Activated T-cell treated with anti-CD3 and anti-CD28 coated beads for 4 hours (primary cell): Measurements from ENCODE around the gene RHBDD1.

ENCODE experiments used
- DNase-seq: peaks from one replicate; pipeline ENCODE4 v3.0.0-alpha.2; 2020

The RHBDD1 gene, protein sequence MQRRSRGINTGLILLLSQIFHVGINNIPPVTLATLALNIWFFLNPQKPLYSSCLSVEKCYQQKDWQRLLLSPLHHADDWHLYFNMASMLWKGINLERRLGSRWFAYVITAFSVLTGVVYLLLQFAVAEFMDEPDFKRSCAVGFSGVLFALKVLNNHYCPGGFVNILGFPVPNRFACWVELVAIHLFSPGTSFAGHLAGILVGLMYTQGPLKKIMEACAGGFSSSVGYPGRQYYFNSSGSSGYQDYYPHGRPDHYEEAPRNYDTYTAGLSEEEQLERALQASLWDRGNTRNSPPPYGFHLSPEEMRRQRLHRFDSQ

DNA sequence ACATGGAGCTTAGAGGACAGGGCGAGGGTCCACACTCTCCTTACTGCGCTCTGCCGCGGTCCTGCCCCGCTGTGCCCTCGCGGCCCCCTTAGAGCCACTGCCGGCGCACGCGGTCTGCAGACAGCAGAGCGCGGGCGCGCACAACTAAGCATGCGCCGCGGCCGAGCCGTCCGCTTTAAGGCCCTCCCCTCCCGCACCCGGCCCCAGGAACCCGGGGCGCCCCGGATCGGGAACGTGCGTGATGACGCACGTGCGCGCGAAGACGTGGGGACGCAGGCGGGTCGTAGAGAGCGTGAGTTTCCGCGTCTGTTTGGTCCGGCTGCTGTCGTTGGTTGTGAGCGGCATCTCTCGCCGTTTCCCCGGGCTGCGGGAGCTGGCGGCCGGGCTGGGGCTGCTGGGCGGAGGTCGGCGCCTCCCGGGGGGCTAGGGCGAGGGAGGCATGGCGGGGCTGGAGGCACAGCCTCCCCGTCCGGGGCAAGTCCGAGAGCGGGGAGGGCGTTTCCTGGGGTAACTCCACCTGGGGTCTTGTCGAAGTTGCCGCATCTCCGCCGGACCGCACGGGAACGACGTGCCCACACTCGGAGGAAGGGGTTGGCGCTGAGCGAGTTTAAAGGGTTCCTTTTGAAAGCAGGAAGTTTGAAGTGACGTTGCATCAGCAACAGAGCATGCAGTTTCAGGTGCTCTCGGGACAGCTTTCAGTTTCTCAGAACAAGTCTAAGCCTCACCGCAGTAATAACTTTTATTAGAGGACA is at the start of gene RHBDD1:
TSS of gene RHBDD1 (plus strand) at position 259 of the 752 bp plus-strand sequence. CDS start 28,640 bp downstream, outside the sequence.
- peak; percentile 92 for DNase-seq

DNA sequence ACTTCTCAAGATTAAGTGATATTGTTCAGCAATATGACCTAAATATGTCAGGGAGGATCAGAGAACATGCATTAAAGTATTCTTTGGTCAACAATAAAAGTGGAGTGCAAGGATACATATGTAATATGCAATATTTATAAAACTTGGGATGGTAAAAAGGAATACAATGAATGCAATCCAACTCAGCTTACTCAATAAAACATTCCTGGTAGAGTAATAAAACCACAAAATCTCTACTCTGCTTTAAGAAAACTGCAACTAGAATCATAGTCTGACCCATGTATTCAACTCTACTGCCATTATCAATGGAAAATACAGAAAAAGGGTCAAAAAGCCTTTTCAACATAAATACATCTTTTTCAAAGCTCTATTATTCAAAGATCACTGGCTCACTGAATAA is 47.8 kb upstream of the RHBDD1 start:
- no peak for DNase-seq

DNA sequence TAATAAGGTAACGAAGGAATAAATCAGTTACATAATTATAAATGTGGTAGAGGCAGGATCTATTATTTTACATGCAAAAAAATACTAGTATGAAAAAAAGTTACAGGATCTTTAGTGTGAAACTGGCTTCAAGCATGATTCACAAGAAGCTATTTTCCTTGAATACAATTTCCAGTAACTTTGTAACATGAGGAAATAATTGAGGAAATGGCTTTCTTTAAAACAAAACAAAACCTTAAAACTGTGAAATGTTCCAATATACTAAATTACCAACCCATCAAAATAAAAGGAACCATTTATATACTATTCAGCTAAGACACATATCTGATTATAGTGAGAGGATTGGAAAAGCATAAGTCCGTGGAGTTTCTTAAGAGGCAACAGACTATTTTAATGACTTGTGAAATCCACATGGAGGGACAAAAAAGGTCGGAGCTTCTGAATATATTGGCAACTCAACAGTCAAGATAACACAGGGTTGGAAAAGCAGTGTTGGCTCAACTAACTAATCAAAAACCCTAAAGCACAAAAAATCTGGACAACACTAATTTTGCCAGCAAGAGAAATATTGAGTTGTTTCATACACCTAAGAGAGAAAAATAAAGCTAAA is 46.9 kb upstream of the RHBDD1 start:
- DNase-seq = no peak

DNA sequence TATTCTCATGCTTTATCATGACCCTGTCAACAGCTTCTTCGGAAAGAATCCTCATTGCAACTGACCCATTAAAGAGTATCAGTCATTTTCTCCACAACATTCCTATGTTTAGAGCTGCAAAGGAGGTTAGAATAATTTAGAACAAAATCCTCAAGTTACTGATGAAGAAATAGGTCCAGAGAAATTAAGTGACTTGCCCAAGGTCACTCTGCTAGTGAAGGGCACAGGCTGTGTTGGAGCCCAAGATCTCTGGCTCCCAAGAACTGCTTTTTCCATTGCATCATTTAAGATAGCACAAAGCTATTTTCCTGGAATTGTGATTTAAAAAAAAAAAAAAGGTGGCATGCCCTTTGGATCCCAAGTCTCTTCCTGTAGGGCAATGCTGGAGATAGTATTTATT is 45.8 kb upstream of the RHBDD1 start:
- DNase-seq = no peak

DNA sequence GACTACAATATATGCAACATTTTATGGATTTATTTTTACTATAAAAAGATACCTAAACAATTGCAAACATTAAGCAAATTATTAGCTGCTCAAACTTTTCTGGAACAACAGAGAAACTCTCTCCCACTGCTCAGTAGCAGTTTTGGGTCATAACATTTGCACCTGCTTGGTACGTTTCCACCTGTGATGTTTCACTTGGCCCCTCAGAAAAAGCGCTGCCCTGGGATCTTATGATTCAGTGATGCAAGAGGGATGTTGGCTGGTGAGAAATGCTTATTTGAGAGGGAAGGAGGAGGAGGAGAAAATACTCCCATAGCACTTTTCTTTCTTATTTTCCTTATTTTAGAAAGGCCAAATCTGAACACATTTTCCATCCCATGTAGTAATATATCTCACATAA is 45.4 kb upstream of the RHBDD1 start:
- no peak for DNase-seq

DNA sequence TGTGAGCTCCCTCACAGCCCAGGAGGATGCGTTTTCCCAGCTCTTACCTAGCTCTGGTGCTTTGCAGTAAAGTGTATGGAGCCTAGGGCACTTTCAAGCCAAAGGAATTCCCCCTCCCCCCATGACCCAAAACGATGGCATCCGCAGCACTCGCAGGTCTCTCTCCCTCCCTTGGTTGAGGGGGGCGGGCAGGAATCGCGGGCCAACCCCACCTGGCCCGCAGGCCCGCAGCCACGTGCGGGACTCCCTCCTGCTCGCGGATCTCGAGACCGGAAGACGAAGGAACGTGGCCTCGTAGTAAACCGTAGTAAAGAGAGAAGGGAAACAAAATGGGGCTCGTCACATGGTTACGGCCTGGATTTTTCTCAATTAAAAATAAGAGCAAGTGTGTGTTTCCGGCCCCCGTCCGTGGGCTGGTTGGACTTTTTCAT is 44.8 kb upstream of the RHBDD1 start:
- DNase-seq = no peak

DNA sequence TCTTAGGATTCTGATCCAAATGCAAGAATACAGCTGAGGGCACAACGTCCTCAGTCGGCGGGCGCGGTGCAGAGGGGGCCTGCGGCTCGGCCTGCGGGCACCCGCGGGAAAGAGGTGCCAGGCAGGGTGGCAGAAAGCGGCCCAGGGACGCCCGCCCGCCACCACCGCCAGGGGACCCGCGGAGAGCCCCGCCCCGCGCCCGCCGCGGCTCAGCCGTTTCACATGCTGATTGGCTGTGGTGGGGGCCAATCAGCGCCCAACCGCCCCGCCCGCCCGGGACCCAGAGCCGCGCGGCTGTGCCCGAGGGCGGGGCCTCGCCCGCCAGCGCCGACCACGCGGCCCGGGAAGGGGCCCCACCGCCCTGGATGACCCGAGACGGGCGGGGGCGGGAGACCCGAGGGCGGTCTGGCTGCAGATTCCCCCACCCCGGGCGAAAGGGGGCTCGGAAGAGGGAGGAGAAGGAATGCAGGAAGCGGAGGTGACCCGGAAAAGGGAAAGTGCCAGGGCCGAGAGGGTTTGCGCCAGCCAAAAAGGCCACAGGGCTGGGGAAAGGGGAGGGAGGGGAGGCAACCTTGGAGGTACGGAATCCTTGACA is 44.3 kb upstream of the RHBDD1 start:
- DNase-seq = peak; percentile 86

DNA sequence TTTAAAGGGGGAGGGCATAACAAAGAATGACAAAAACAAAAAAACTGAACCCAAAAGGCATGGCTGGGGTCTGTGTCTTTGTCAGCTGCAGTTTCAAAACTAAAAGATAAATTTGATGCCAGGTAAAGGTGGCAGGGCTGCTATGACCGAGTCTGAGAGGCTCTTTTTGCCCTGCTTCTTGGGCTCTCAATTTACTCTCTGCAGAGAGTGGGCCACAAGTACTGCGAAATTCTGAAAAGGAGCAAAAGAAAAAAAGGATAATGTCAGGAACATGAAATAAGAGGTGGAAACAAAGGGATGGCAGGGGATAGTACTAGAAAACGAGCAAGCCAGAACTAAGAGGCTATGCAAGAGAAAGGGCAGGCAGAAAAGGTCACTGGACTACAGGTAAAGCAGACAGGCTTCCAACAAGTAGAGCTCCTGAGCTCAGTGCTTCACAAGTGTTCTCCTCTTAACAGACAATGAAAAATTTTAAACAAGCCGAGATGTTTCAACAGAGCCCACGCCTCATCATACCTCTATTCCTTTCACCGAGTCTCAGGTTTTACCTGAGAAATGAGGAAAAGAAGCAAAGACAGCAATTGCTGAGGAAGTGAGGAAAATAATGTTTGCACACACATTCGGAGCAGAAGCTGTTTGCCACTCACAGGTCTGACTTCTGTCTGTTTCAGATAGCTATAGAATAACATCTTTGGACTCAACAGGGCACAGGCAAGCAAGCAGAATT is 43.5 kb upstream of the RHBDD1 start:
- no peak for DNase-seq

DNA sequence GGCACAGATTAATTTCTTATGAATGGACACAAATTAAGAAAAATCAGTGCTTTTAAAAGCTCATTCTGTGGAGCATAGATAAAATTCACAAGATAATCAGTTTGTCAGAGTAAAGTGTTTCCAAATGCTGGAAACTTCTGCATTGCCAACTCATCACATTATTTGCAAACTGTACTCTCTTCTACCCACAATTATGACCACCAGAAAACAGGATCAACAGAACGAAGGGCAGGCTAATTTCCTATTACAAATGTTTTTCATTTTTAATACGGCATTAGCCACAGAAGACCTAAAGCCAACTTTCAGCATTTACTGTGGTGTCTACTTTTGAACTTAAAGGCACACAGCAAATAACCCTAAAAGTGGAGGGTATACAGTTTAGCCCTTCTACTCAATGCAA is 42.2 kb upstream of the RHBDD1 start:
- DNase-seq = no peak

DNA sequence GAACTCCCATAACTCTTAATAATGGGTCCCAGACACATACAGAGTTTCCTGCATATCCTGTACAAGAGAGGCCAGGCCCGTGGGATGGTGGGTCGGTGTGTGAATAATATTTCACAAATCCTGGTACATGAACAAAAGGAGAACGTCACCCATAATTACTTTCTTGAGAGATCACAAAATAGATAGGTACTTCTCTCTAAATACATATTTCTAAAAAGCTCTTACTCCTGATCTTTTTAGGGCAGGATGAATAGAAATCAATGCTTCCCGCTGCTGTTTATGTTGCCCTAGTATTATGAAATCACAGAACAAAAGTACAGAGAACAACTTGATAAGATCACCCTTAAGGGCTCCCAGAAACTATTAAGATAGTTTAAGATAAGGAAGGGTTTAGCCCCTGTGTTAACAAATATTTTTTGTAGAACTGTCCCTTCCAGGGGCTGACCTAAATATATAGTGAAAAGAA is 41.6 kb upstream of the RHBDD1 start:
- no peak for DNase-seq

DNA sequence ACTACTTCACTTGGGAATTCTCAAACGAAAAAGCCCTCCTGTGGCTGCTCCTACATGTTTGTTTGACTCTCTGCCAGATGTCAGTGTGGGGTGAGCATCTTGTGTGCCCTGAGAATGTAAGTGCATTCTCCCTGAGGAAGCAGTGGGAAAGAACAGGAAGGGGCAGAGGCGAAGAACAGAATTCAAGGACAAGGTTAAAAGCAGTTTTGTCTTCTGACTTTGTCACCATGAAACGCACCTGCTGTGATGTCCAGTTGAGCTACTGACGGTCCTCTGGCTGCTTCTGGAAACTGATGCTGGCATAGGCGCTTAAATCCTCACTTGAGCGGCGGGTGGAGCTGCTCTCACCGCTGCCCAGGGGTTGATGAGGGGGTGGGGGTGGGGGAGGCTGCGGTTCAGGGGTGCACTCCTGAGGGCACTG is 41.1 kb upstream of the RHBDD1 start:
- no peak for DNase-seq

DNA sequence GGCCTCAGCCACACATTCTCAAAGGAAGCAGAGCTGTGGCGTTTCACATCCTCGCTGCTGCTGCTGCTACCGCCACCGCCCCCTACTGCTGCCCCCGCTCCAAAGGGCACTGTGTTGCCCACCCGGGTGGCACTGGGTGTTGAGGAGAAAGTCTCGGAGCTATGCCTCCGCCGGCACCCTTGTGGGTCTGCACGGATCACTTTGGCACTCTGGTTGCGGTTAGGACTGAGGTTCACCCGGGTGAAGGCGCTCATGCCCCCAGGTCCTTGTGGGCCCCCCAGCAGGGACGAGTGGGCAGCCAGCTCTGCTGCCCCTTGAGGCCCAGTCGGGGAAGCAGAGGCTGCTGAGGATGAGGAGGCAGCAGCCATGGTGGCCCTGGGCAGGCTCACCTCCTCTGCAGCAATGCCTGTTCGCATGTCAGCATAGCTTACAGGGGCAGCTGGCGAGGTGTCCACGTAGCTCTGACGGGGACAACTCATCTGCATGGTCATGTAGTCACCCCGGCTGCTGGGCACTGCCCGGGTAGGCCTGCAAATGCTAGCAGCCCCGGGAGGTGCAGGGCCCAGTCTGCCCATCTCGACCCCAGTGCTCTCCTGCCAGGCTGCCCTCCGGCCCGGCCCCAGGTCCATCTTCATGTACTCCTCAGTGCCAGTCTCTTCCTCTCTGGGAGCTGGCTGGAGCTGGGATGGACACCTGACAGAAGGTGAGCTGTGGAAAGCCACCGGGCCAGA is 40.4 kb upstream of the RHBDD1 start:
- DNase-seq = no peak

DNA sequence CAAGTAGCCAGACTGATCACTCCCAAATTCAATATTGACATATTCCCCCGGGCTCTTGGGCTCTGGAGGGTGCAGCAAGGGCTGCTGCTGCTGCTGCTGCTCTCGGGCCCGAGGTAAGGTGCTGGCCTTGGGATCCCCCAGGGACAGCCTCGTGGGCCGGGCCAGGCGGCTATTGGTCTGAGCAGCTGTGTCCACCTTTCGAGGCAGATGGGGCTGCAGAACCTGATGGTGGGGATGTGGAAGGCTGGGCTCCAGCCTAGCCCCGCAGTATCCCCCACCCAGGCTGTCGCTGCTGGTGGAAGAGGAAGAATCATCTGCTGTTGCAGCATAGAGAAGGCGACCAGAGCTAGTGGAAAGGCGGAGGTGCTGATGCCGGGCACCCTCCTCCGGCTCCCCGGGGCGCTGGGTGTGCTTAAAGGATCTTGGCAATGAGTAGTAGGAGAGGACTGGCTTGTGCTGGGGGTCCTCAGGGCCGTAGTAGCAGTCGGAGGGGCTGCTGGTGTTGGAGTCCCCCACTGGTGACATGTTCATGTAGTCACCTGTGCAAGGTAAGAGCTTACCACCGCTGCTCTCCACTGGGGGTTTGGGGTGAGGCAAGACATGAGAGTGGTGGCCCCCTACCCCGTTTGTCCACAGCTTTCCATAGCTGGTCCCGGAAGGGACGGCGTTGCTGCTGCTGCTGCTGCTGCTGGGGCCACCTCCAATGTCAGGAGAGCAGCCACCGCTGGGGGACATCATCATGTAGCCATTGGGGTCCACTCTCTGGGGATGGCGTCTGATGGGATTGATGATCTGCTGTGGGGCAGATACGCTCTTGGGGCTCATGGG is 39.6 kb upstream of the RHBDD1 start:
- DNase-seq = no peak

DNA sequence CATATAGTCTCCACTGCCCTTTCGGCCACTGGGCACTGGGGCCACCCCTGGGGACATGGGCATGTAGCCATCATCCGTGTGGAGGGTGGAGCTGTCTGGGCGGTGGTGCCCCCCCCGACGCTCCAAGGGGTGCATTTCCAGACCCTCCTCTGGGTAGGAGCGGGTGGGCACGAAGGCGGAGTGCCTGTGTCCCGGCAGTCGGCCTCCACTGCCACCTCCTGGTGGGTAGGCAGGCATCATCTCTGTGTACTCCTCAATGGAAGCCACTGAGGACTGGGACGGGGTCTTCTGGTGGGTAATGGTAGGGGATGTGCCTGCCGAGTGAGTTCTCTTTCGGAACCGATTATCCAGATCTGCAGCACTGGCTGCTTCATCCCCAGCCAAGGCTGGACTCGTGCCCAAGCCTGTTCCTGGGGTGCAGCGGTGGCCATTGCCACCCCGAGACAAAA is 39.0 kb upstream of the RHBDD1 start:
- DNase-seq = no peak

DNA sequence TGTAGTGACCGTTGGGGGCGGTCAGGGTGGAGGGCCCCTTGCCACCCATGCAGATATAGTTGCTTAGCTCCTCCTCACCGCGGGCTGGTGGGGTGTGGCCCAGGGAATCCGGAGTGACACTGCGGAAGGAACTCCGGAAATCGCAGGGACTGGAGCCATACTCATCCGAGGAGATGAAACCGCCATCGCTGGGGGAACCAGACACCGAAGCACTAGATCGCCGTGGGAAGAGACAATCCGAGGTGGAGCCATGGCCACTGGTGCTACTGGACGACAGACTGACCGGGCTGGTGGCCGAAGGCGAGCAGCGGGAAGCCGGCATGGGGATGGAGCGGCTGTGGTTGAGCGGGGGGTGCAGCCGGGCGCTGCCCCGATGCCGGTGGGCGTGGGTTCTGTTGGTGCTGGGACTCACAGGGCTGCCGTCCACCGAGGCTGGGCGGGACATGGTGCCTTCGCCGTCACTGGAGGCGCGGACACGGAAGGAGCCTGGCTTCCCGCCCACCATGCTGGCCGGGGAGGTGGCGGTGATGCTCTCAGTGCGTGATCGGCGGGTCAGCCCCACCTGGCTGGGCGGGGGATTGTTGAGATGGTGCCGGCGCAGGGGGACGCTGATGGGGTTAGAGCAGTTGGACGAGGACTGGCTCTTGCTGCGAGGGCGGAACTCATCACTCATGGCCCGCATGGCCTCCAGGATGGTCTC is 38.4 kb upstream of the RHBDD1 start:
- DNase-seq = no peak

DNA sequence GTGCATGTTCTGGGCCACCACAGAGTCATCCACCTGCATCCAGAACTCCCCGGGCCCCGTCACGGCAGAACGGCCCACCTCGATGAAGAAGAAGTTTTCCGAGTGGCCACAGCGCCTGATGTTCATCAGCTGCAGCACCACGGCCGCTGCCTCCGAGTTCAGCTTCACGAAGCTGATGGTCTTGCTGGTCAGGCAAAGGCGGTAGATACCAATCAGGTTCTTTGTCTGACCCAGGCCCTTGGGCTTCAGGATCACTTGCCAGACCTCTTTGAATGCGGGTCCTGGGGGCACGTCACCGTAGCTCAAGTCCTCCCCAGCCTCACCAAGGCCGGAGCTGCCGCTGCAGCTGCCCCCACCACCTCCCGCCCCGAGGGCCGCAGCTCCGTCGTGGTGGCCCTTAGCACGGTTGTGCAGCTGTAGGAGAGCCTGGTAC is 37.8 kb upstream of the RHBDD1 start:
- DNase-seq = no peak

DNA sequence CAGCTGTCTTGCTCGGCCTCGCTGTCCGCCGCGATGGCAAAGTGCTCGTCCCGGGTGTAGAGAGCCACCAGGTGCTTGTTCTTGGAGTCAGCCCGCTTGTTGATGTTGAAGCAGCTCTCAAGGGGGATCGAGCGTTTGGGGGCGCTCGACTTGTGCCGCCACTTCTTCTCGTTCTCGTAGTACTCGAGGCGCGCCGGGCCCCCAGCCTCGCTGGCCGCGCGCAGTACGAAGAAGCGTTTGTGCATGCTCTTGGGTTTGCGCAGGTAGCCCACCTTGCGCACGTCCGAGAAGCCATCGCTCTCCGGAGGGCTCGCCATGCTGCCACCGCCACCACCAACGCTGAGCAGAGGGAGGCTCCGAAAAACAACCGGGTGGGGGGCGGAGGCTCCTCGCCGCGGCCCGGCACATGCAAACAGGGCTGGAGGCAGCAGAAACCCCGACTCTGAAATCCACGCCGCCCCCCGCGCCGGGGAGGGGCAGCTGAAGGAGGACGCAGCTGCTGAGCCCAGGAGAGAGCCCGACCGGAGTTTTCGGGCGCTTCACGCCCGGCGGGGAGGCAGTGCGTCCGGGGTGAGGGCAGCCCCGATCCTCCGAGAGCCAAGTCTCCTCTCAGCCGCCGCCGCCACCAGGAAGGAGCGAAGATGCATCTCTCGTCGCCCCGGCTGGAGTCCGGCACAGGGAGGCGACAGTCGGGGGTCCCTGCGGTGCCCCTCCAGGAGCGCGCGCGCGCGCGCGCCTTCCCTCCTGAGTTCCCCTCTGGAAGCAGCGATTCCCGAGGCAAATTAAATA is 37.2 kb upstream of the RHBDD1 start:
- no peak for DNase-seq

DNA sequence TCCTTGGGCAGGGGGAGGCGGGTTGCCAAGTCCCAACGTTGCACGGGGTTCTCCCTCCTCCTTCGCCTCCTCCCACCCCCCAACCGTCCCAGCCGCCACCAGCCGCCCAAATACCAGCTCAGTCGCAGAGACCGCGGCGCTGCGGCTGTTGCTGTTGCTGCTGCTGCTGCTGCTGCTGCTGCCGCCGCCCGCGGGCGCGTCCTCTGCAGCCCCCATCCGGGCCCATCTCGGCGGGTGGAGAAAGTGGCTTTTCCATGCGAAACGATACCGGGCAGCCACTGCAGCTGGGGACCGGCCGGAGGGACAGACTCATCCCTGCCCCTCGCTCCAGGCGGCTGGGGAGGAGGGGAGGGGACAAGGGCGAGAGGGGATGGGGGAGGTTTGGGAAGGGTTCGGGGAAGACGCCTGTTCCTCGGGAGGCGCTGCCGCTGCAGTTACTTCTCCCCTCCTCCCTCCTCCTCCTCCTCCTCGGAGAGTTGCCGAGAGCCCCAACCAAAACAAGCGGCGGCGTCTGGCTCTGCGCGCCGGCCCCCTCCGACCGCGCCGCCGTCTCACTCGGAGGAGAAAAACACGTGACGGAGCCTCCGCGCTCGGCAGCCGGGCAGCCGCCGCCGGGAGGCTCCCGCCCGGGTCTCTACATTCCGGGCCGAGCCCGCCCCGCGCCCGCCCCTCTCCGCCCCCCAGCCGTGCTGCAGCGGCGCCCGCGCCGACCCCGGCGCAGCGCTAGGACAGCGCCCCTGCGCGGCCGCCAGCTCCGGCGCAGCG is 36.5 kb upstream of the RHBDD1 start, which contains the start of gene IRS1:
TSS of gene IRS1 (minus strand) at position 610 of the 765 bp plus-strand sequence. CDS start 1,082 bp downstream, outside the sequence.
- no peak for DNase-seq
